HL-60 (cell line): ENCODE measurements around the gene CACNA2D3.

Experiments used
- POLR2AphosphoS5 ChIP-seq: IDR thresholded peaks from 2 replicates; pipeline ENCODE4 v1.6.1; 2012; ENCODE audit warnings: low read depth
- SPI1 ChIP-seq: IDR thresholded peaks from 2 replicates; pipeline ENCODE4 v1.6.1; 2012; ENCODE audit warnings: low read depth, mild to moderate bottlenecking, borderline replicate concordance
- TF ChIP-seq, protein P1 (sequence below): IDR thresholded peaks from one replicate; pipeline ENCODE4 v1.5.1; 2011; ENCODE audit warnings: low read length, control low read depth, inconsistent platforms; ENCODE audit not compliant: insufficient read depth
- TF ChIP-seq, protein P2 (sequence below): IDR thresholded peaks from 2 replicates; pipeline ENCODE4 v1.6.1; 2012; ENCODE audit warnings: low read depth; ENCODE audit not compliant: insufficient replicate concordance

DNA sequence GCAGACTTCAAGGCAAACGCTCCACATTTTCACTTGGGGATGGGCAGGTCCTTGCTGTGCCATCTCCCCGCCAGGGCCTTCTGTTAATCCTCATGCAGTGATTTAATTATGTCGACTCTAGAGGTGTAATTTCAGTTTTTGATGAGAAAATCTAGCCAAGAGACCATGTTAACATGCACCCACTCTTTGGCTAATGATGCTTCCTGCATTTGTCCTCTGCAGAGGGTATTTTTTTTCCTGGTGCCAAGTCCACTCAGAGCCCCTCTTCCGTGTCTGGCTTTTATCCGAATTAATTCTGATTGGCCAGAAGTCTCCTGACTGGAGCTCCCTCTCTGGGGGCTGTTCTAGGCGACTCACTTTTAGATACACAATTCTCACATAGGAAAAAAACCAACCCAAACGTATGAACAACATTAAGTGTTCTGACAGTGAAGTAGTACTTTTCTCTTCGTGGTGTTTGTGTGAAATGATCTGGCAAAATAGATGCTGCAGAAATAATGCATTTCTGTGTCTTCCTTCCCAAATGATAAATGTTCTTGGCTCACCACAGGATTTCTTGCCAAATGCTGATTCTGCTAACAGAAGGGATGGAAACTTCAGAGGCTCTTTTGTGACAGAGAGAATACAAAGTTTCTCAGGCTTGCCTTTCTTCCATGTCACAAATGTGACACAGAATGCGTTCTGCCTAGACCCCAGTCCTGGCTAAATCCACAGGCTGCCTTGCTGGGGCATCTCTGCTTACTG lies 190.0 kb downstream of the CACNA2D3 start:
- TF ChIP-seq, protein P1, sequence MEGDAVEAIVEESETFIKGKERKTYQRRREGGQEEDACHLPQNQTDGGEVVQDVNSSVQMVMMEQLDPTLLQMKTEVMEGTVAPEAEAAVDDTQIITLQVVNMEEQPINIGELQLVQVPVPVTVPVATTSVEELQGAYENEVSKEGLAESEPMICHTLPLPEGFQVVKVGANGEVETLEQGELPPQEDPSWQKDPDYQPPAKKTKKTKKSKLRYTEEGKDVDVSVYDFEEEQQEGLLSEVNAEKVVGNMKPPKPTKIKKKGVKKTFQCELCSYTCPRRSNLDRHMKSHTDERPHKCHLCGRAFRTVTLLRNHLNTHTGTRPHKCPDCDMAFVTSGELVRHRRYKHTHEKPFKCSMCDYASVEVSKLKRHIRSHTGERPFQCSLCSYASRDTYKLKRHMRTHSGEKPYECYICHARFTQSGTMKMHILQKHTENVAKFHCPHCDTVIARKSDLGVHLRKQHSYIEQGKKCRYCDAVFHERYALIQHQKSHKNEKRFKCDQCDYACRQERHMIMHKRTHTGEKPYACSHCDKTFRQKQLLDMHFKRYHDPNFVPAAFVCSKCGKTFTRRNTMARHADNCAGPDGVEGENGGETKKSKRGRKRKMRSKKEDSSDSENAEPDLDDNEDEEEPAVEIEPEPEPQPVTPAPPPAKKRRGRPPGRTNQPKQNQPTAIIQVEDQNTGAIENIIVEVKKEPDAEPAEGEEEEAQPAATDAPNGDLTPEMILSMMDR, result no peak
- TF ChIP-seq, protein P2, sequence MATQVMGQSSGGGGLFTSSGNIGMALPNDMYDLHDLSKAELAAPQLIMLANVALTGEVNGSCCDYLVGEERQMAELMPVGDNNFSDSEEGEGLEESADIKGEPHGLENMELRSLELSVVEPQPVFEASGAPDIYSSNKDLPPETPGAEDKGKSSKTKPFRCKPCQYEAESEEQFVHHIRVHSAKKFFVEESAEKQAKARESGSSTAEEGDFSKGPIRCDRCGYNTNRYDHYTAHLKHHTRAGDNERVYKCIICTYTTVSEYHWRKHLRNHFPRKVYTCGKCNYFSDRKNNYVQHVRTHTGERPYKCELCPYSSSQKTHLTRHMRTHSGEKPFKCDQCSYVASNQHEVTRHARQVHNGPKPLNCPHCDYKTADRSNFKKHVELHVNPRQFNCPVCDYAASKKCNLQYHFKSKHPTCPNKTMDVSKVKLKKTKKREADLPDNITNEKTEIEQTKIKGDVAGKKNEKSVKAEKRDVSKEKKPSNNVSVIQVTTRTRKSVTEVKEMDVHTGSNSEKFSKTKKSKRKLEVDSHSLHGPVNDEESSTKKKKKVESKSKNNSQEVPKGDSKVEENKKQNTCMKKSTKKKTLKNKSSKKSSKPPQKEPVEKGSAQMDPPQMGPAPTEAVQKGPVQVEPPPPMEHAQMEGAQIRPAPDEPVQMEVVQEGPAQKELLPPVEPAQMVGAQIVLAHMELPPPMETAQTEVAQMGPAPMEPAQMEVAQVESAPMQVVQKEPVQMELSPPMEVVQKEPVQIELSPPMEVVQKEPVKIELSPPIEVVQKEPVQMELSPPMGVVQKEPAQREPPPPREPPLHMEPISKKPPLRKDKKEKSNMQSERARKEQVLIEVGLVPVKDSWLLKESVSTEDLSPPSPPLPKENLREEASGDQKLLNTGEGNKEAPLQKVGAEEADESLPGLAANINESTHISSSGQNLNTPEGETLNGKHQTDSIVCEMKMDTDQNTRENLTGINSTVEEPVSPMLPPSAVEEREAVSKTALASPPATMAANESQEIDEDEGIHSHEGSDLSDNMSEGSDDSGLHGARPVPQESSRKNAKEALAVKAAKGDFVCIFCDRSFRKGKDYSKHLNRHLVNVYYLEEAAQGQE, result no peak
- no peak for TF ChIP-seq POLR2AphosphoS5
- no peak for TF ChIP-seq SPI1
